Muscle layer of colon (tissue), 2 donors: ENCODE results near the gene TH.

Experiments
- H3K27ac ChIP-seq: one replicate; pipeline ENCODE4 v1.7.0; 2013; ENCODE audit warnings: low read depth, mild to moderate bottlenecking, low read length, moderate library complexity
- H3K27me3 ChIP-seq, 2 donors: one replicate each; pipeline ENCODE4 v1.7.0; 2013; ENCODE audit warnings: low read length in 2 of 2, mild to moderate bottlenecking in 2 of 2; ENCODE audit not compliant: insufficient read depth in 2 of 2, control insufficient read depth in 1 of 2
- H3K36me3 ChIP-seq: one replicate; pipeline ENCODE4 v1.7.0; 2013; ENCODE audit warnings: mild to moderate bottlenecking, low read length; ENCODE audit not compliant: insufficient read depth
- H3K4me1 ChIP-seq: one replicate; pipeline ENCODE4 v1.7.0; 2013; ENCODE audit warnings: mild to moderate bottlenecking, low read length; ENCODE audit not compliant: insufficient read depth
- H3K4me3 ChIP-seq, 2 donors: one replicate each; pipeline ENCODE4 v1.7.0; 2013; ENCODE audit warnings: low read length in 2 of 2, low read depth in 1 of 2, mild to moderate bottlenecking in 1 of 2, moderate library complexity in 1 of 2
- H3K9ac ChIP-seq: one replicate; pipeline ENCODE4 v1.7.0; 2013; ENCODE audit warnings: low read length
- H3K9me3 ChIP-seq: one replicate; pipeline ENCODE4 v1.7.0; 2013; ENCODE audit warnings: mild to moderate bottlenecking, low read length
- donor health status: abdominal sarcoma.
- donor health status: Adenocarcinoma of cecum.

The TH gene

GRCh38 chr11:2134022-2135010 is 37.3 kb downstream of the TH start:
- H3K4me1 ChIP-seq, result peaks cover 4% of the 10 kb centered on the region
- H3K9me3 ChIP-seq, result no peaks in the 10 kb centered on the region
- no peak overlapping the region for H3K27ac ChIP-seq
- peaks cover 0 to 67% of the 10 kb centered on the region in 2 donors for H3K27me3 ChIP-seq
- no peak overlapping the region for H3K9ac ChIP-seq
- no peaks in the 10 kb centered on the region for H3K36me3 ChIP-seq
- H3K4me3 ChIP-seq, result no peak overlapping the region

GRCh38 chr11:2133241-2134021 is 38.2 kb downstream of the TH start:
- H3K9me3 ChIP-seq, result no peaks in the 10 kb centered on the region
- no peak overlapping the region for H3K9ac ChIP-seq
- peaks cover 0 to 69% of the 10 kb centered on the region in 2 donors for H3K27me3 ChIP-seq
- no peaks in the 10 kb centered on the region for H3K36me3 ChIP-seq
- H3K4me3 ChIP-seq, result no peak overlapping the region
- H3K27ac ChIP-seq, result no peak overlapping the region
- H3K4me1 ChIP-seq, result peaks cover 4% of the 10 kb centered on the region

GRCh38 chr11:2132874-2133240 is 38.8 kb downstream of the TH start:
- H3K4me1 ChIP-seq, result peaks cover 4% of the 10 kb centered on the region
- H3K27me3 ChIP-seq, result peaks cover 0 to 69% of the 10 kb centered on the region in 2 donors
- H3K4me3 ChIP-seq, result no peak overlapping the region
- H3K9ac ChIP-seq, result no peak overlapping the region
- no peaks in the 10 kb centered on the region for H3K36me3 ChIP-seq
- H3K9me3 ChIP-seq, result no peaks in the 10 kb centered on the region
- H3K27ac ChIP-seq, result no peak overlapping the region

GRCh38 chr11:2132246-2132645 is 39.4 kb downstream of the TH start:
- Histone ChIP-seq H3K4me3 (no peak overlapping the region), H3K9ac (no peak overlapping the region), H3K27ac (no peak overlapping the region), H3K4me1 (no peaks in the 10 kb centered on the region), H3K36me3 (no peaks in the 10 kb centered on the region), H3K27me3 (peaks cover 0 to 63% of the 10 kb centered on the region in 2 donors), H3K9me3 (no peaks in the 10 kb centered on the region)

GRCh38 chr11:2131371-2132236 is 40.0 kb downstream of the TH start:
- Histone ChIP-seq H3K4me3 (no peak overlapping the region), H3K36me3 (no peaks in the 10 kb centered on the region), H3K27me3 (peaks cover 0 to 56% of the 10 kb centered on the region in 2 donors), H3K27ac (no peak overlapping the region), H3K9ac (no peak overlapping the region), H3K9me3 (no peaks in the 10 kb centered on the region), H3K4me1 (no peaks in the 10 kb centered on the region)

GRCh38 chr11:2130881-2131352 is 40.7 kb downstream of the TH start:
- H3K9me3 ChIP-seq, result no peaks in the 10 kb centered on the region
- H3K9ac ChIP-seq, result no peak overlapping the region
- H3K4me1 ChIP-seq, result no peaks in the 10 kb centered on the region
- no peak overlapping the region for H3K27ac ChIP-seq
- no peak overlapping the region for H3K4me3 ChIP-seq
- H3K27me3 ChIP-seq, result peaks cover 0 to 49% of the 10 kb centered on the region in 2 donors
- no peaks in the 10 kb centered on the region for H3K36me3 ChIP-seq

GRCh38 chr11:2129699-2130366 is 41.8 kb downstream of the TH start:
- peaks cover 0 to 38% of the 10 kb centered on the region in 2 donors for H3K27me3 ChIP-seq
- H3K27ac ChIP-seq, result no peak overlapping the region
- H3K4me1 ChIP-seq, result no peaks in the 10 kb centered on the region
- no peak overlapping the region for H3K9ac ChIP-seq
- no peak overlapping the region for H3K4me3 ChIP-seq
- H3K9me3 ChIP-seq, result no peaks in the 10 kb centered on the region
- no peaks in the 10 kb centered on the region for H3K36me3 ChIP-seq

- no peaks in the 10 kb centered on the region for H3K4me1 ChIP-seq
- no peak overlapping the region for H3K9ac ChIP-seq
- H3K36me3 ChIP-seq, result no peaks in the 10 kb centered on the region
- peaks cover 0 to 33% of the 10 kb centered on the region in 2 donors for H3K27me3 ChIP-seq
- H3K4me3 ChIP-seq, result no peak overlapping the region
- no peaks in the 10 kb centered on the region for H3K9me3 ChIP-seq
- no peak overlapping the region for H3K27ac ChIP-seq
Measured at GRCh38 chr11:2129308-2129698, 42.3 kb downstream of the TH start.

GRCh38 chr11:2128511-2129307 is 42.9 kb downstream of the TH start:
- no peaks in the 10 kb centered on the region for H3K9me3 ChIP-seq
- no peaks in the 10 kb centered on the region for H3K4me1 ChIP-seq
- no peak overlapping the region for H3K4me3 ChIP-seq
- H3K27ac ChIP-seq, result no peak overlapping the region
- H3K9ac ChIP-seq, result no peak overlapping the region
- H3K27me3 ChIP-seq, result peaks cover 0 to 27% of the 10 kb centered on the region in 2 donors
- H3K36me3 ChIP-seq, result no peaks in the 10 kb centered on the region

GRCh38 chr11:2128130-2128510 is 43.5 kb downstream of the TH start:
- peaks cover 0 to 21% of the 10 kb centered on the region in 2 donors for H3K27me3 ChIP-seq
- H3K9ac ChIP-seq, result no peak overlapping the region
- H3K27ac ChIP-seq, result no peak overlapping the region
- no peaks in the 10 kb centered on the region for H3K4me1 ChIP-seq
- no peak overlapping the region for H3K4me3 ChIP-seq
- H3K36me3 ChIP-seq, result no peaks in the 10 kb centered on the region
- H3K9me3 ChIP-seq, result no peaks in the 10 kb centered on the region
